ENCODE results near the gene SGTA.

Gene SGTA

DNA sequence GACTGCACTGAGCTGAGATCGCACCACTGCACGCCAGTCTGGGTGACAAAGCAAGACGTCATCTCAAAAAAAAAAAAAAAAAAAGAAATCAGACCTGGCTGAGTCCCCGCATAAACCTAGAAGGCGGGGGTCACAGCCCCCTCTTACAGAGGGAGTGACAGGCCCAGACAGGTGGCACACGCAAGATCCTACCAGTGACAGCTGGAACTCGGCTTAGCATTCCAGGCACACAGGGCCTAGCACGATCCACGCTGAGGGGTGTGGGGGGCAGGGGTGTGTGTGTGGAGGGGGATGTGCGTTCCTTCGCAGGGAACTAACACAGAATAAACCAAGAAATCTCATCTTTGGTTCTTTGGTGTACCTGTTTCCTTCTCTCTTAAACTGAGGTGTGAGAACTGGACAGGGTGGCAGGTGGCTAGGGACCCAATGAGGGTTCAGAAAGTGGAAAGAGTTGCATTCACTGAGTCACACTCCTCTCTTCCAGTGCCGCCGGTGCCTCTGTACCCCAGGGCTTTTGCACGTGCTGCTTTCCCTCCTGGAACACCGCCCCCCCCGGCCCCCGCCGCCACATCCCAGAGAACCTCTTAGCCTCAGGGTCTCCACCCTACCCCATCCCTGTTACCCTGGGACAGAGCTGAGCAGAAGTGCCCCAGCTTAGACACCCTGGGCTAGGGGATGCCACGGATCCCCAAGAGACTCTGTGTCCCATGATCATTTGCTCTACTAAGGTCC is 5.0 kb downstream of the SGTA start:
- no peak overlapping the region for H3K4me3 ChIP-seq (ENCODE audit: low read depth, low read length)
- H3K36me3 ChIP-seq (replicated peaks) = peaks cover 5% of the 10 kb centered on the region
- no peak overlapping the region for H3K27ac ChIP-seq
- TF ChIP-seq, protein P1, sequence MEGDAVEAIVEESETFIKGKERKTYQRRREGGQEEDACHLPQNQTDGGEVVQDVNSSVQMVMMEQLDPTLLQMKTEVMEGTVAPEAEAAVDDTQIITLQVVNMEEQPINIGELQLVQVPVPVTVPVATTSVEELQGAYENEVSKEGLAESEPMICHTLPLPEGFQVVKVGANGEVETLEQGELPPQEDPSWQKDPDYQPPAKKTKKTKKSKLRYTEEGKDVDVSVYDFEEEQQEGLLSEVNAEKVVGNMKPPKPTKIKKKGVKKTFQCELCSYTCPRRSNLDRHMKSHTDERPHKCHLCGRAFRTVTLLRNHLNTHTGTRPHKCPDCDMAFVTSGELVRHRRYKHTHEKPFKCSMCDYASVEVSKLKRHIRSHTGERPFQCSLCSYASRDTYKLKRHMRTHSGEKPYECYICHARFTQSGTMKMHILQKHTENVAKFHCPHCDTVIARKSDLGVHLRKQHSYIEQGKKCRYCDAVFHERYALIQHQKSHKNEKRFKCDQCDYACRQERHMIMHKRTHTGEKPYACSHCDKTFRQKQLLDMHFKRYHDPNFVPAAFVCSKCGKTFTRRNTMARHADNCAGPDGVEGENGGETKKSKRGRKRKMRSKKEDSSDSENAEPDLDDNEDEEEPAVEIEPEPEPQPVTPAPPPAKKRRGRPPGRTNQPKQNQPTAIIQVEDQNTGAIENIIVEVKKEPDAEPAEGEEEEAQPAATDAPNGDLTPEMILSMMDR (IDR thresholded peaks at IDR 0.05; ENCODE audit: low read depth, low read length, missing control alignments) = no peak
- DNase-seq = no peak
- in situ Hi-C loops (cut with HindIII; ENCODE audit: low pct_ligation_motif_present, low sequenced_read_pairs) = no loop called here
- no peaks in the 10 kb centered on the region for H3K27me3 ChIP-seq (replicated peaks)

DNA sequence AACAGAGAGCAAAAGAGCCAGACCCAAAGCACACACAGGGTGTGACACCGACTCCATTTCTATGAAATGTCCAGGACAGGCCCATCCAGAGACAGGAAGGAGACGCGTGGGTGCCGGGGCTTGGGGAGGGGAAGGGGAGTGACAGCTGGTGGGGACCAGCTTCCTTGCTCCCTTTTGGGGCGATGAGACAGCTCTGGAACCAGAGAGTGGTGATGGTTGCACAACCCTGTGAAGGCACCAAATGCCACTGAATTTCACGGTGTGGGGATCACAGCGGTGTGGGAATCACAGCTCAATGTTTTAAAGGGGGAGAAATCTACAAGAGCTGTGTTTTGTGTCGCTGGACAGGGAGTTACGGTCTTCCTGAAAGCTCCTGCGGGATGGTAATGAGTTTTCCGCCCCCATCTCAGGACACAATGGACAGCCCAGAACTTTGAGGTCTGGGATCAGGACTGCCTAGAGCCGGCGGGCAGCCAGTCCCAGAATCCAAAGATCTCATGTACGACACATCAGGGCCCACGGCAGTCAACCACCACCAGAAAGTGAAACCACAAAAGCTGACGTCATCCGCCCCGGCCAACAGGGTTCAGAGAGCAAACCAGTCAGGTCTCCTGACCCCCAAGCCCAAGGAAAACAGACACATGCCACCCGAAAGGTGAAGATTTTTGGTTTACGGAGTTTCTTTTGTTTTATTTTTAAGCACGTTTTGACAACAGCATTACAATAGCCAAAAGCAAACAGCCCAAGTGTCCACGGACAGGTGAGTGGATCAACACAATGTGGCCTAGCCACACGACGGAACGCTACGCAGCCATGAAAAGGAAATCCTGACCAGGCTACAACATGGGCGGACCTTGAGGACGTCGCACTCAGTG is 7.3 kb downstream of the SGTA start:
- TF ChIP-seq, protein P1 (IDR thresholded peaks at IDR 0.05; ENCODE audit: low read depth, low read length, missing control alignments) = no peak
- DNase-seq = peak; percentile 39
- Histone ChIP-seq H3K36me3 (replicated peaks) (peaks cover 2% of the 10 kb centered on the region), H3K27me3 (replicated peaks) (no peaks in the 10 kb centered on the region), H3K4me3 (ENCODE audit: low read depth, low read length) (no peak overlapping the region), H3K27ac (no peak overlapping the region)
- in situ Hi-C loops (cut with HindIII; ENCODE audit: low pct_ligation_motif_present, low sequenced_read_pairs) = no loop called here

DNA sequence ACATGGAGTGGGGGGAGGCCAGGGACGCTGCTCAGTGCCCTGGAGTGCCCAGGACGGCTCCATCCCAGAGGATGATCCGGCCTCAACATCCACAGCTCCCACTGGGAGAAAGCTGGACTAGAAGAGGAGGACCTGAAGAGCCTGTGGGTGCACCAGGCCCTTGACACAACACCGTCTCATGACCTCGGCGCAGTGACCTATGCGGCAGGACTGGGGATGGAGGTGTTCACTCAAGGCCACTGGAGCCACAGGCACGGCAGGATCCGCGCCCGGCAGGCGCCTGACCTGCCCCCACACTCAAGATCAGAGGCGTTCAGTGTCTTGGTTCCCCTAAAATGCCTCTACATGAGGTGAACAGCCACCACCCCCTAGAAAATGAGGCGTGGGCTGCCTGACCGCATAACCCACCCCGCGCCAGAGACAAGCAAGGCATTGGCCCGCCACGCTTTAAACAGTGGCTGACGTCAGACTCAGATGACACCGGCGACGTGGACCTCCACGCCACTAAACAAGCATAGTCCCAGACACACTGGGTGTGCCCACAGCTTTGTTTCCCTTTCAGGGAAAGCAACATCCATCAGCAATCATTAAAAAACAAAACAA is 8.0 kb downstream of the SGTA start:
- no peak for DNase-seq
- TF ChIP-seq, protein P1 (IDR thresholded peaks at IDR 0.05; ENCODE audit: low read depth, low read length, missing control alignments) = no peak
- no peak overlapping the region for H3K4me3 ChIP-seq (ENCODE audit: low read depth, low read length)
- no peaks in the 10 kb centered on the region for H3K27me3 ChIP-seq (replicated peaks)
- H3K27ac ChIP-seq = no peak overlapping the region
- H3K36me3 ChIP-seq (replicated peaks) = peaks cover 2% of the 10 kb centered on the region
- in situ Hi-C loops (cut with HindIII; ENCODE audit: low pct_ligation_motif_present, low sequenced_read_pairs) = no loop called here

DNA sequence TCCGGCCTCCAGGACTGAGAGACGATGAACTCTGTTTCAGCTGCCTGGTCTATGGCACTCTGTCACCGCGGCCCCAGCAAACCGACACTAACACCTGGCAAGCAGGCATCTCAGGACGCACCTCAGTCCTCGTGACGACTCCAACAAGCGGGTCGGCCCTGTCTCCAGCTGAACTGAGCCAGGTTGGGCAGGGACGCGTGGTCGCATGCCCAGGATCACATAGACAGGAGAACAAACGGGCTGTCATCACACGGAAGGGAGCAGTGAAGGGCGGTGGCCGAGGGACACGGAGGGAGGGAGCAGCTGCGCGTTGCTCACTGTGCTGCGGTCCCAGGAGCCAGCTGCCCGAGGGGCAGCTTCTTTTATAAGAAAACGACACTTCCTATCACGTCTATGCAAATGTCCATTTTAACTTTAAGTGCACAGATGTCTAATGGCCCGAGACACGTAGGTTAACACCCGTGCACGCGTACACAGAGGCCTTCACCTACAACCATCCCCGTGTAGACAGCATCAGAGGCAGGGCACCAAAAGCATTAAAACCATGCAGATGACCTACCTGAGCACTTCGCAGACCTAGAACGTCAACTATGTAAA is 8.9 kb downstream of the SGTA start:
- H3K36me3 ChIP-seq (replicated peaks) = peaks cover 2% of the 10 kb centered on the region
- in situ Hi-C loops (cut with HindIII; ENCODE audit: low pct_ligation_motif_present, low sequenced_read_pairs) = no loop called here
- DNase-seq = no peak

More for the DNA sequence above, 8.9 kb downstream of the SGTA start:
- TF ChIP-seq, protein P1 (IDR thresholded peaks at IDR 0.05; ENCODE audit: low read depth, low read length, missing control alignments) = no peak
- Histone ChIP-seq H3K4me3 (ENCODE audit: low read depth, low read length) (no peak overlapping the region), H3K27ac (no peak overlapping the region), H3K27me3 (replicated peaks) (no peaks in the 10 kb centered on the region)

Data from brain microvascular endothelial cell (primary cell).